GM23338 (cell line): ENCODE data around the gene ADAT2. TPM values are rescaled to one million over a fixed set of nuclear protein-coding genes. Genes with fewer than 3 reads are reported as not detected.

Experiments used
- ATAC-seq: fragments of 200-7000 bp; cut with Tn5 transposase; 3 replicates; pipeline ENCODE4 v1.9.1; 2020
- DNase-seq: peaks from one replicate; pipeline ENCODE4 v3.0.0-alpha.2; 2015; ENCODE audit warnings: low spot score
- H2AFZ ChIP-seq: fragments of 200-600 bp; sonication (generic); 2 replicates; pipeline ENCODE4 v1.8.0; 2016; ENCODE audit warnings: antibody characterized with exemption, mild to moderate bottlenecking, moderate library complexity
- H3F3A ChIP-seq: fragments of 200-600 bp; sonication (generic); replicated peaks from 2 replicates; pipeline ENCODE4 v1.8.0; 2017; ENCODE audit warnings: antibody characterized with exemption, mixed run types, low read depth
- H3K27ac ChIP-seq: fragments of 200-600 bp; sonication (generic); 2 replicates; pipeline ENCODE4 v1.6.1; 2016; ENCODE audit warnings: low read depth
- H3K27me3 ChIP-seq: fragments of 200-600 bp; sonication (generic); 2 replicates; pipeline ENCODE4 v1.8.0; 2016; ENCODE audit warnings: mild to moderate bottlenecking, mixed run types, moderate library complexity; ENCODE audit not compliant: insufficient read depth
- H3K36me3 ChIP-seq: fragments of 200-600 bp; sonication (generic); 2 replicates; pipeline ENCODE4 v1.8.0; 2016; ENCODE audit warnings: mild to moderate bottlenecking; ENCODE audit not compliant: insufficient read depth
- H3K4me1 ChIP-seq: fragments of 200-600 bp; sonication (generic); 2 replicates; pipeline ENCODE4 v1.8.0; 2016; ENCODE audit warnings: mild to moderate bottlenecking, moderate library complexity; ENCODE audit not compliant: insufficient read depth
- H3K4me2 ChIP-seq: fragments of 200-600 bp; sonication (generic); 2 replicates; pipeline ENCODE4 v1.7.1; 2017; ENCODE audit warnings: mixed run types
- H3K4me3 ChIP-seq: fragments of 200-600 bp; sonication (generic); 2 replicates; pipeline ENCODE4 v1.6.1; 2016; ENCODE audit warnings: mixed run types
- H3K79me2 ChIP-seq: fragments of 200-600 bp; sonication (generic); replicated peaks from 2 replicates; pipeline ENCODE4 v1.8.0; 2017; ENCODE audit warnings: mild to moderate bottlenecking; ENCODE audit not compliant: insufficient read depth
- H3K9me2 ChIP-seq: fragments of 200-600 bp; sonication (generic); 2 replicates; pipeline ENCODE4 v1.8.0; 2017; ENCODE audit not compliant: insufficient read depth
- H4K20me1 ChIP-seq: fragments of 200-600 bp; sonication (generic); replicated peaks from 2 replicates; pipeline ENCODE4 v1.8.0; 2017; ENCODE audit warnings: mild to moderate bottlenecking; ENCODE audit not compliant: insufficient read depth
- H3K27ac Mint-ChIP-seq: 2 replicates; pipeline ENCODE4 v1.8.0; 2020; ENCODE audit warnings: inconsistent platforms, mild to moderate bottlenecking, moderate library complexity, mixed read lengths
- H3K27me3 Mint-ChIP-seq: 3 replicates; pipeline ENCODE4 v1.8.0; 2022; ENCODE audit warnings: low read depth, mild to moderate bottlenecking, moderate library complexity, mixed read lengths, inconsistent platforms; ENCODE audit not compliant: insufficient read depth, poor library complexity
- H3K36me3 Mint-ChIP-seq: 3 replicates; pipeline ENCODE4 v1.8.0; 2021; ENCODE audit warnings: low read depth, mild to moderate bottlenecking, inconsistent platforms, moderate library complexity, mixed read lengths
- H3K4me1 Mint-ChIP-seq: 3 replicates; pipeline ENCODE4 v1.8.0; 2020; ENCODE audit warnings: mild to moderate bottlenecking, inconsistent platforms, mixed read lengths
- H3K4me3 Mint-ChIP-seq: 3 replicates; pipeline ENCODE4 v1.8.0; 2021; ENCODE audit warnings: moderate library complexity, mild to moderate bottlenecking, inconsistent platforms, mixed read lengths
- H3K9me3 Mint-ChIP-seq: 3 replicates; pipeline ENCODE4 v1.8.0; 2020; ENCODE audit warnings: moderate library complexity, mild to moderate bottlenecking, inconsistent platforms, mixed read lengths
- CREB1 ChIP-seq: fragments of 250-450 bp; sonication (Bioruptor Pico); IDR thresholded peaks from 2 replicates; pipeline ENCODE4 v1.5.0; 2020; ENCODE audit warnings: low read depth, mild to moderate bottlenecking, moderate library complexity
- CTCF ChIP-seq, 2 experiments: fragments of 200-600 bp in 1 of 2; sonication (generic) in 1 of 2; conservative IDR thresholded peaks; 2 replicates each; pipeline versions ENCODE4 v1.5.1 to v1.6.1; 2016 to 2017; ENCODE audit warnings: antibody characterized with exemption in 2 of 2, low read depth in 2 of 2, mild to moderate bottlenecking in 2 of 2, moderate library complexity in 1 of 2
- EZH2 ChIP-seq: fragments of 200-600 bp; sonication (generic); IDR thresholded peaks from one replicate; pipeline ENCODE4 v1.8.0; 2017; ENCODE audit warnings: antibody characterized with exemption, mild to moderate bottlenecking, low read depth; ENCODE audit not compliant: unreplicated experiment
- EZH2phosphoT487 ChIP-seq: fragments of 200-600 bp; sonication (generic); IDR thresholded peaks from one replicate; pipeline ENCODE4 v1.8.1; 2018; ENCODE audit warnings: antibody characterized with exemption; ENCODE audit not compliant: unreplicated experiment
- JUNB ChIP-seq: IDR thresholded peaks from one replicate; pipeline ENCODE4 v1.6.1; 2016; ENCODE audit warnings: antibody characterized with exemption; ENCODE audit not compliant: unreplicated experiment
- NANOG ChIP-seq: IDR thresholded peaks from 2 replicates; pipeline ENCODE4 v1.6.1; 2016; ENCODE audit warnings: antibody characterized with exemption, borderline replicate concordance
- POLR2AphosphoS5 ChIP-seq: IDR thresholded peaks from 2 replicates; pipeline ENCODE4 v1.6.1; 2016; ENCODE audit warnings: antibody characterized with exemption, low read depth
- REST ChIP-seq: IDR thresholded peaks from one replicate; pipeline ENCODE4 v1.6.1; 2018; ENCODE audit warnings: antibody characterized with exemption; ENCODE audit not compliant: unreplicated experiment
- STAT1 ChIP-seq: IDR thresholded peaks from one replicate; pipeline ENCODE4 v1.6.1; 2016; ENCODE audit warnings: antibody characterized with exemption; ENCODE audit not compliant: unreplicated experiment
- ZNF114 ChIP-seq: fragments of 250-450 bp; sonication (Bioruptor Pico); IDR thresholded peaks from 2 replicates; pipeline ENCODE4 v1.5.0; 2020; ENCODE audit warnings: mild to moderate bottlenecking, moderate library complexity
- ZNF331 ChIP-seq: fragments of 250-450 bp; sonication (Bioruptor Pico); IDR thresholded peaks from 2 replicates; pipeline ENCODE4 v1.5.0; 2020; ENCODE audit warnings: low read depth, mild to moderate bottlenecking, moderate library complexity
- ZNF462 ChIP-seq: fragments of 250-450 bp; sonication (Bioruptor Pico); IDR thresholded peaks from 2 replicates; pipeline ENCODE4 v1.5.0; 2020; ENCODE audit warnings: mild to moderate bottlenecking, moderate library complexity
- polyA plus RNA-seq: library from polyadenylated mRNA; unstranded; fragments of >200 nt; fragmentation: Nextera tagmentation; extraction: Ambion mirVana; gene quantifications from 2 replicates; pipeline ENCODE4 v1.2.1, GENCODE V29; 2016
- total RNA-seq: library from RNA; depleted of rRNA; stranded (reverse); fragments of >200 nt; shearing (Covaris generic); gene quantifications from 2 replicates; pipeline ENCODE4 v1.2.3, GENCODE V29; 2014
- TF ChIP-seq, protein P1 (sequence below): IDR thresholded peaks from 2 replicates; pipeline ENCODE4 v1.6.1; 2016; ENCODE audit warnings: antibody characterized with exemption

ADAT2 gene
- total and polyA plus RNA-seq, 2 experiments from 2014 or later, result 7.4 to 13.7 TPM

- no peak overlapping the region for H3K4me2 ChIP-seq
- no peaks in the 10 kb centered on the region for H3K79me2 ChIP-seq
- Mint-ChIP-seq H3K4me3 (no peak overlapping the region), H3K36me3 (no peaks in the 10 kb centered on the region), H3K9me3 (no peaks in the 10 kb centered on the region), H3K27ac (no peak overlapping the region), H3K4me1 (peaks cover 19% of the 10 kb centered on the region; the same call in 2 of the 3 replicates), H3K27me3 (no peaks in the 10 kb centered on the region)
- H3K36me3 ChIP-seq, result no peaks in the 10 kb centered on the region
- no peaks in the 10 kb centered on the region for H3F3A ChIP-seq
- H3K9me2 ChIP-seq, result 0 out of 2 replicates have a peak, but pooled peaks cover 3% of the 10 kb centered on the region
- no peak overlapping the region for H3K27ac ChIP-seq
- H4K20me1 ChIP-seq, result no peaks in the 10 kb centered on the region
- no peaks in the 10 kb centered on the region for H3K27me3 ChIP-seq
- DNase-seq (no peak), ATAC-seq (no peak)
- H3K4me1 ChIP-seq, result peaks cover 25% of the 10 kb centered on the region
- TF ChIP-seq ZNF114 (CRISPR knock-in tag), result no peak
- TF ChIP-seq NANOG, result no peak
- TF ChIP-seq CTCF (conservative IDR thresholded peaks at IDR 0.05; ENCODE audit: low read depth in 2 of 2), result no peak
- TF ChIP-seq EZH2, result no peak
- TF ChIP-seq CREB1 (CRISPR knock-in tag), result no peak
- TF ChIP-seq POLR2AphosphoS5, result no peak
- no peak for TF ChIP-seq EZH2phosphoT487
- no peak for TF ChIP-seq JUNB
- no peak for TF ChIP-seq STAT1
- TF ChIP-seq ZNF331 (CRISPR knock-in tag), result no peak
- TF ChIP-seq ZNF462 (CRISPR knock-in tag), result no peak
- TF ChIP-seq, protein P1, sequence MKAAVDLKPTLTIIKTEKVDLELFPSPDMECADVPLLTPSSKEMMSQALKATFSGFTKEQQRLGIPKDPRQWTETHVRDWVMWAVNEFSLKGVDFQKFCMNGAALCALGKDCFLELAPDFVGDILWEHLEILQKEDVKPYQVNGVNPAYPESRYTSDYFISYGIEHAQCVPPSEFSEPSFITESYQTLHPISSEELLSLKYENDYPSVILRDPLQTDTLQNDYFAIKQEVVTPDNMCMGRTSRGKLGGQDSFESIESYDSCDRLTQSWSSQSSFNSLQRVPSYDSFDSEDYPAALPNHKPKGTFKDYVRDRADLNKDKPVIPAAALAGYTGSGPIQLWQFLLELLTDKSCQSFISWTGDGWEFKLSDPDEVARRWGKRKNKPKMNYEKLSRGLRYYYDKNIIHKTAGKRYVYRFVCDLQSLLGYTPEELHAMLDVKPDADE, result no peak
- no peak for TF ChIP-seq REST
- H3K4me3 ChIP-seq, result no peak overlapping the region
- H2AFZ ChIP-seq, result no peak overlapping the region
Measured at GRCh38 chr6:143406673-143407072, 43.8 kb downstream of the ADAT2 start.
